ENCODE results near the gene CACNG1. TPM values are rescaled to one million over a fixed set of nuclear protein-coding genes. Genes with fewer than 3 reads are reported as not detected.

CACNG1 gene
- total RNA-seq, 4 donors from 2014 or later: not detected

DNA sequence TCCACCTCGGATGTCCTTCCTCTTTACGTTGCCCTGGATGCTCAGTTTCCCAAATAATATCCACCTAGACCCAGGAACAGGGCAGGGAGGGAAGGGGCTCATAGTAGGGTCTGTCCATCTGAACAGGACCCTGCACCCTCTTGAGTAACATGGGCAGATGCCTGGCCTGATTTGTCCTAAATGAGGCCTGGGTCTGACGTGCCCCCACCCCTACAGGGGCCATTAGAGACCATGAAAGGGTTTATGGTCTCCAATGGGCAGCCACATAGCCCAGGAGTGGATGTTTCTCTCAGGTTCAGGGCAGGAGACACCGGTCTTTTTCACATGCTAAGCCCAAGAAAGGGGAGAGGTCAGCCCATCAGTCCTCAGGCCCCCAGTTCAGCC is 6.8 kb downstream of the CACNG1 start:
- H3K36me3 ChIP-seq: no peaks in the 10 kb centered on the region
- H3K4me3 ChIP-seq: no peak overlapping the region
- H3K4me1 ChIP-seq: no peaks in the 10 kb centered on the region
- H3K27me3 ChIP-seq: peaks cover 2% of the 10 kb centered on the region
- no peak for TF ChIP-seq POLR2AphosphoS5 (IDR thresholded peaks at IDR 0.05)
- no peak for TF ChIP-seq POLR2A (IDR thresholded peaks at IDR 0.05)
- no peak for TF ChIP-seq EP300 (IDR thresholded peaks at IDR 0.05)
- TF ChIP-seq, protein P1, sequence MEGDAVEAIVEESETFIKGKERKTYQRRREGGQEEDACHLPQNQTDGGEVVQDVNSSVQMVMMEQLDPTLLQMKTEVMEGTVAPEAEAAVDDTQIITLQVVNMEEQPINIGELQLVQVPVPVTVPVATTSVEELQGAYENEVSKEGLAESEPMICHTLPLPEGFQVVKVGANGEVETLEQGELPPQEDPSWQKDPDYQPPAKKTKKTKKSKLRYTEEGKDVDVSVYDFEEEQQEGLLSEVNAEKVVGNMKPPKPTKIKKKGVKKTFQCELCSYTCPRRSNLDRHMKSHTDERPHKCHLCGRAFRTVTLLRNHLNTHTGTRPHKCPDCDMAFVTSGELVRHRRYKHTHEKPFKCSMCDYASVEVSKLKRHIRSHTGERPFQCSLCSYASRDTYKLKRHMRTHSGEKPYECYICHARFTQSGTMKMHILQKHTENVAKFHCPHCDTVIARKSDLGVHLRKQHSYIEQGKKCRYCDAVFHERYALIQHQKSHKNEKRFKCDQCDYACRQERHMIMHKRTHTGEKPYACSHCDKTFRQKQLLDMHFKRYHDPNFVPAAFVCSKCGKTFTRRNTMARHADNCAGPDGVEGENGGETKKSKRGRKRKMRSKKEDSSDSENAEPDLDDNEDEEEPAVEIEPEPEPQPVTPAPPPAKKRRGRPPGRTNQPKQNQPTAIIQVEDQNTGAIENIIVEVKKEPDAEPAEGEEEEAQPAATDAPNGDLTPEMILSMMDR (IDR thresholded peaks at IDR 0.05): no peak
- 84% methylated on average over 3 of the region's 4 CpGs for WGBS
- peaks cover 13% of the 10 kb centered on the region for H3K9me3 ChIP-seq
- H3K27ac ChIP-seq: no peak overlapping the region
- no peak for DNase-seq (ENCODE audit: low spot score in 2 of 2)

DNA sequence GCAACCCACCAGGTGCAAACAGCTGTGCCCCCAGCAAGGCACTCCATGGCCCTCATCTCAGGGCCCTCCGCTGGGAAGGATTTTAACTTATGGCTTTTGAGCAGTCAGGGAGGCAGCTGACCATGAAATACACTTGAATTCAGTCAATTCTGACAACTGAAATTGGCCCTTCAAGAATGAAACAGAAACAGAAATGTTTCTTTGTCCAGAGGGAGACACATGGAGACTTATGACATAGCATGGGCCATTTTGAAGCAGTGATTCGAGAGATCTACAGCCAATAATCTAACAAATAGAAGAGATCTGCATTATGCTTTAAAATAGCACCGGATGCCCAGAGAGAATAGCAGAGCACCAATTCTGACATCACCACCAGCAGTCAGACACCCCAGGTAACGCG is 7.5 kb downstream of the CACNG1 start:
- Histone ChIP-seq H3K4me1 (no peaks in the 10 kb centered on the region), H3K9me3 (peaks cover 13% of the 10 kb centered on the region), H3K27ac (no peak overlapping the region), H3K36me3 (no peaks in the 10 kb centered on the region), H3K4me3 (no peak overlapping the region), H3K27me3 (no peaks in the 10 kb centered on the region)
- 90% methylated on average over 4 of the region's 5 CpGs for WGBS
- TF ChIP-seq, protein P1 (IDR thresholded peaks at IDR 0.05): no peak
- no peak for TF ChIP-seq POLR2AphosphoS5 (IDR thresholded peaks at IDR 0.05)
- no peak for TF ChIP-seq POLR2A (IDR thresholded peaks at IDR 0.05)
- TF ChIP-seq EP300 (IDR thresholded peaks at IDR 0.05): no peak
- no peak for DNase-seq (ENCODE audit: low spot score in 2 of 2)

DNA sequence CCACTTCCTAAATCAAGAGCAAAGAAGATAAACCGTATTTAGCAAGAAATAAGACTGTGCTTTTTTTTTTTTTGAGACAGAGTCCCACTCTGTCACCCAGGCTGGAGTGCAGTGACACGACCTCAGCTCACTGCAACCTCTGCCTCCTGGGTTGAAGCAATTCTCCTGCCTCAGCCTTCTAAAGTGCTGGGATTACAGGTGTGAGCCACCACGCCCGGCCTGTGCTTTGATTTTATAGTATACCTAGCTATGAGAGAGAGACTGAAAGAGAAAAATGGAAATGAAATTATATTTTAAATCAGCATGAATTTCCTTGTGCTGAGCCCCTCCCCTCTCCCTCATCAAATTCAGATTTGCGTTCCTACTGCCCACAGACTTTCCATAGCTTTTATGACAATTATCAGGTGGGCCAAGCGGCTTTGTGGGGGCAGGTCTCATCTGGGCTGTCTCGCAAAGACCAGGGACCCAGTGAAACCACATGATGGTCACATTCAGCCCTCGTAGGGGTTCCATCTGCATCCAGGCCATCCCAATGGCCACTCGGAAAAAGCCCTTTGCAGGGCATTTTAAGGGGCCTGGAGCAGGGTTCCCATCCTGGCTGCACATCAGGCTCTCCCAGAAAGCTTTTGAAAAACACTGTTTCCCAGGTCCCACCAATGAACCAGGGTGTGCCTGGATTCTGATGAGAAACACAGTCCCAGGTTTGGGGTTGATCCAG is 8.5 kb downstream of the CACNG1 start:
- Histone ChIP-seq H3K9me3 (peaks cover 13% of the 10 kb centered on the region), H3K4me1 (no peaks in the 10 kb centered on the region), H3K27ac (no peak overlapping the region), H3K27me3 (no peaks in the 10 kb centered on the region), H3K4me3 (no peak overlapping the region), H3K36me3 (no peaks in the 10 kb centered on the region)
- WGBS: 94% methylated on average over 9 of the region's 9 CpGs
- TF ChIP-seq, protein P1 (IDR thresholded peaks at IDR 0.05): no peak
- no peak for TF ChIP-seq POLR2AphosphoS5 (IDR thresholded peaks at IDR 0.05)
- no peak for TF ChIP-seq POLR2A (IDR thresholded peaks at IDR 0.05)
- peak in 1 of 2 donors; percentile 32 for DNase-seq (ENCODE audit: low spot score in 2 of 2)

DNA sequence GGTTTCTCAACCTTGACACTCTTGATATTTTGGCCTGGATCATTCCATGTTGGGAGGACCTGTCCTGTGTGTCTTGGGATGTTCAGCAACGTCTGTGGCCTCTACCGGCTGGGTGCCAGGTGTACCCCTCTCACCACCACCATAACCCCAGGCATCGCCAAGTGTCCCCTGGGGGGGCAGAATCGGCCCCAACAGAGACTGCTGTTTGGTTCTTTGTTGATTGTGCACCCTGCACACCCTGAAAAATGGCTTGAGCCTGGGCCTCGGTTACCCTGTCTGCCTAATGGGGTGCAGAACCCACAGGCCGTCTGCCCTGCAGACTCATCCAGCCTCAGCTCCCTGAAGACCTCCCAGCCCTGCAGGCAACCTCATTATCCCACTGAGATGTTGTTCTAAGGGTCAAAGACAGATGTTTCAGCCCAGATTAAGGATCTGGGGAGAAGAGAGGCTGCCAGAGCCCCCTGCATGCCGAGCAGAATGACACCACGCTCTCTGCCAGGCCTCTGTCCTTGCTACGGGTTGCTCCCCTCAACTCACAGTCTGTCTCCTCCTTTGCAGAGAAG is 9.2 kb downstream of the CACNG1 start:
- peak in 1 of 2 donors; percentile 65 for DNase-seq (ENCODE audit: low spot score in 2 of 2)
- no peaks in the 10 kb centered on the region for H3K4me1 ChIP-seq
- TF ChIP-seq POLR2A (IDR thresholded peaks at IDR 0.05): no peak
- TF ChIP-seq EP300 (IDR thresholded peaks at IDR 0.05): no peak
- TF ChIP-seq, protein P1 (IDR thresholded peaks at IDR 0.05): no peak
- TF ChIP-seq POLR2AphosphoS5 (IDR thresholded peaks at IDR 0.05): no peak
- WGBS: 81% methylated on average over 3 of the region's 9 CpGs
- no peak overlapping the region for H3K4me3 ChIP-seq
- peaks cover 12% of the 10 kb centered on the region for H3K9me3 ChIP-seq
- H3K36me3 ChIP-seq: no peaks in the 10 kb centered on the region
- no peak overlapping the region for H3K27ac ChIP-seq
- no peaks in the 10 kb centered on the region for H3K27me3 ChIP-seq

DNA sequence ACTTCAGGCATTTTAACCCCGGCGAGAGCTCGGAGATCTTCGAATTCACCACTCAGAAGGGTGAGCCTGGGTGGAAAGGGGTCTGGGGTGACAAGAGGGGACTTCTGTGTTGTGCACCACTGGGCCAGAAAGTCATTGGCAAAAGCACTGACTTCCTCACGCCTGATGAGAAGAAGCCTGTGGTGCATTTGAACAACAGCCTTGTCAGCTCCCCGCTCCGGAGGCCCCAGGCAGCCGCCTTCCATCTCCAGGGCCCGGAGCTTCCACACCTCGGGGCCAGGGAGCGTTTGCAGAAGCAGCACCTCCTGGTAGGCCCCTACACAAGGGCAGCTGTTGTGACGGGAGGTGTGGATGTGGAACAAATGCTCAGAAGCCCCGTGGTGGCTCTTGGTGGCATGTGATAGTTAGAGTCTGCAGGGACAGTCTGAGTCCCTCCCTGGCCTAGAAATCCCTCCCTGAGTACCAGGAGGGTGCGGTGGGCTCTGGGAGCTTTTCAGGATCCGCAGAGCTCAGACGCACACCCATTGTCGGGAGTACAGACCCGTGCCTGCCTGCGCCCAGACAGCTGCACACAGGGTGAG is 9.7 kb downstream of the CACNG1 start:
- no peaks in the 10 kb centered on the region for H3K27me3 ChIP-seq
- peaks cover 6% of the 10 kb centered on the region for H3K9me3 ChIP-seq
- 91% methylated on average over 7 of the region's 19 CpGs for WGBS
- TF ChIP-seq EP300 (IDR thresholded peaks at IDR 0.05) (no peak), POLR2AphosphoS5 (IDR thresholded peaks at IDR 0.05) (no peak), POLR2A (IDR thresholded peaks at IDR 0.05) (no peak)
- TF ChIP-seq, protein P1 (IDR thresholded peaks at IDR 0.05): no peak
- no peak overlapping the region for H3K27ac ChIP-seq
- no peak overlapping the region for H3K4me3 ChIP-seq
- H3K36me3 ChIP-seq: no peaks in the 10 kb centered on the region
- peak in 1 of 2 donors; percentile 70 for DNase-seq (ENCODE audit: low spot score in 2 of 2)
- H3K4me1 ChIP-seq: no peaks in the 10 kb centered on the region
